Measurements from ENCODE around the gene CCT7. TPM values are rescaled to one million over a fixed set of nuclear protein-coding genes. Genes with fewer than 3 reads are reported as not detected.
"Not testable (repeated sequence)": the region's sequence is repeated elsewhere in the genome, so short reads cannot be mapped to it uniquely, and the experiment has no call there.

Gene CCT7
- total and polyA plus RNA-seq, 11 donors, result 156 to 328 (median 200) TPM

DNA sequence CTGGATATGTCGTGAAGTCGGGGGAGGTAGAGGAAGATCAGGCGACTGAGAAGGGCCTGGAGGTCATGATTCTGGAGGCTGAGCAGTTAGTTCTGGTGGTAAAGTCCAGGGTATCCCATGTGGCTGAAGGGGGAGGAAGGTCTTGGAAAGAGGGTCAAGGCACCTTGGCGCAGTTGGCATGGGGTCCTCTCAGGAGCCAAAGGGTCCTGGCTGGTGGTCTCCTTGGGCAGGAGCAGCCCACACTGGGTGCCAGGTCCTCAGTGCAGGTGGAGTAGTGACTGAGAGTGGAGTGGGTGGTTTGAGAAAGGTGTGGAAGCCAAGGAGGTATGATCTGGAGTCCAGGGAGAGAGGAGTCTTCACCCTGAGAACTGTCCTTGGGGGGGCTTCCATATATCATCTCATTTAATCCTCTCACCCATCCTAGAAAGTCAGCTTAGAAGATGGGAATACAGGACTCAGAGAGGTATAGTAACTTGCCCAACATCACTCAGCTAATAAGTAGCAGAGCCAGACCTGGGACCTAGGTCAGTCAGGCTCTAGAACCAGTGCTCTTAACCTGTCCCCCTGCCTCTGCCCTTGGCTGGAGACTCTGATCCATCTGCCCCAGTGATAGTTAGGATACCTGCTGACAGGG, 25.7 kb downstream of the CCT7 start:
- no peak overlapping the region for H3K4me3 ChIP-seq
- H3K27me3 ChIP-seq, result peaks cover 0 to 2% (median 0%) of the 10 kb centered on the region in 9 donors
- H3K9me3 ChIP-seq, result no peaks in the 10 kb centered on the region
- intact Hi-C loops (cut with DNase I), result no loop called here
- no peaks in the 10 kb centered on the region for H3K4me1 ChIP-seq
- peaks cover 0 to 7% (median 2%) of the 10 kb centered on the region in 9 donors for H3K36me3 ChIP-seq
- no peak overlapping the region for H3K27ac ChIP-seq
- DNase-seq (no peak), ATAC-seq (no peak)
- WGBS, 4 donors, result 69 to 93% (median 80%) methylated on average over 4 of the region's 4 CpGs
- TF ChIP-seq, protein P1, sequence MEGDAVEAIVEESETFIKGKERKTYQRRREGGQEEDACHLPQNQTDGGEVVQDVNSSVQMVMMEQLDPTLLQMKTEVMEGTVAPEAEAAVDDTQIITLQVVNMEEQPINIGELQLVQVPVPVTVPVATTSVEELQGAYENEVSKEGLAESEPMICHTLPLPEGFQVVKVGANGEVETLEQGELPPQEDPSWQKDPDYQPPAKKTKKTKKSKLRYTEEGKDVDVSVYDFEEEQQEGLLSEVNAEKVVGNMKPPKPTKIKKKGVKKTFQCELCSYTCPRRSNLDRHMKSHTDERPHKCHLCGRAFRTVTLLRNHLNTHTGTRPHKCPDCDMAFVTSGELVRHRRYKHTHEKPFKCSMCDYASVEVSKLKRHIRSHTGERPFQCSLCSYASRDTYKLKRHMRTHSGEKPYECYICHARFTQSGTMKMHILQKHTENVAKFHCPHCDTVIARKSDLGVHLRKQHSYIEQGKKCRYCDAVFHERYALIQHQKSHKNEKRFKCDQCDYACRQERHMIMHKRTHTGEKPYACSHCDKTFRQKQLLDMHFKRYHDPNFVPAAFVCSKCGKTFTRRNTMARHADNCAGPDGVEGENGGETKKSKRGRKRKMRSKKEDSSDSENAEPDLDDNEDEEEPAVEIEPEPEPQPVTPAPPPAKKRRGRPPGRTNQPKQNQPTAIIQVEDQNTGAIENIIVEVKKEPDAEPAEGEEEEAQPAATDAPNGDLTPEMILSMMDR (IDR thresholded peaks at IDR 0.05), result no peak
- no peak for TF ChIP-seq POLR2A (IDR thresholded peaks at IDR 0.05)

DNA sequence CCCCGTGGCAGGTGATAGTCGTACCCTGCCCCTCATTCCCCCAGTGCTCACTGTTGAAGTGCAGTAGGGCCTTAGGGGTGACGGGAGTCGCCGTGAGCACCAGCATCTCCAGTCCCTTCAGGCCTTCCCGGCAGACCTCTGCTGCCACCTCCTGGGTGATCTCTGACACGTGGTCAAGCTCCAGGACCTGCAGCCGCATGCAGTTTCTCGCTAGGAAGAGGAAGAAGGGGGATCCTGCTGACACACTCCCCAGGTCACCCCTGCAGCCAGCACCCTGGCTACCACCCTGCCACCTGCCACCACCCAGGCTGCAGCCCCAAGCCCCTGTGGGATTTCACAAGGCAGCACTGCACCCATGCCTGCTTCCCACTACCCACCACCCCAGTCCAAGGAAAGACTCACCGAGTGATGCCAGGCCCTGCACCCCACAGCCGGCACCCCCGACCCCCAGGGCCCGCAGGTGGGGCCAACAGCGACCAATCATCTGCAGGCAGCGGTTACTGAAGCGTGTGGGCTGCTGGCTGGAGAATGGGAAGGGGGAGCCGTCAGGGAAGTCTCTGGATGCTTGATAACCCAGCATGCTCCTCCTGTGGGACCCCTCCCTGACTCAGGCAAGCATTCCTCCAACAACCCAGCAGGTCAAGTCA, 26.4 kb downstream of the CCT7 start:
- H3K27ac ChIP-seq, result no peak overlapping the region
- H3K4me1 ChIP-seq, result no peaks in the 10 kb centered on the region
- 10 to 26% (median 16%) methylated on average over 16 to 17 of the region's 17 CpGs for WGBS, 4 donors
- no peak overlapping the region for H3K4me3 ChIP-seq
- TF ChIP-seq POLR2A (IDR thresholded peaks at IDR 0.05), result no peak
- TF ChIP-seq, protein P1 (IDR thresholded peaks at IDR 0.05), result peak; percentile 19 to 58 (median 43)
- H3K27me3 ChIP-seq, result peaks cover 0 to 9% (median 0%) of the 10 kb centered on the region in 9 donors
- intact Hi-C loops (cut with DNase I), result no loop called here
- peaks cover 0 to under 1% (median 0%) of the 10 kb centered on the region in 9 donors for H3K36me3 ChIP-seq
- ATAC-seq, result peak in 3 of 4 donors; percentile 52 to 77 (median 73)
- no peaks in the 10 kb centered on the region for H3K9me3 ChIP-seq
- DNase-seq, result peak in 2 of 5 donors; percentile 62 to 65

DNA sequence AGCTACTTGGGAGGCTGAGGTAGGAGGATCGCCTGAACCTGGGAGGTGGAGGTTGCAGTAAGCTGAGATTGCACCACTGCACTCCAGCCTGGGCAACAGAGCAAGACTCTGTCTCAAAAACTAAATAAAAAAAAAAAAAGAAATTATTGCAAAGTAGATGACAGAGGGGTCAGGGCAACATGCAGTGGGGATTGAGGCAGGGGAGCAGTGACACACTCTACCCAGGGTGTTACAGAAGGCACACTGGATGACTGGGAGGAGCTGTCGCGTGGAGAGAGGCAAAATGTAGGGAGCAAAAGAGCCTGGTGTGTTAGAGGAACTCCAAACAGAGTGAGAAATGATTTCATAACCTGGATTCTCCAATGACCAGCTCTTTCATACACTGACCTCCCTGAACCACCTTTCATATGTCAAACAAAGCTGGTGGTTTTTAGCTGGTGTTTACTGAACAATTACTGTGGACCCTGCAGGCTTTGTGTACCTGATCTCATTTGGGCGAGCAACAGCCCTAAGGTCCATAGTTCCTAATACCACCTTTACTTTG, 28.1 kb downstream of the CCT7 start:
- Histone ChIP-seq H3K27ac (no peak overlapping the region), H3K27me3 (peaks cover 0 to 21% (median 13%) of the 10 kb centered on the region in 9 donors), H3K9me3 (no peaks in the 10 kb centered on the region), H3K4me1 (no peaks in the 10 kb centered on the region), H3K36me3 (no peaks in the 10 kb centered on the region), H3K4me3 (no peak overlapping the region)
- WGBS, 4 donors, result 88 to 92% (median 91%) methylated on average over 4 of the region's 4 CpGs
- TF ChIP-seq POLR2A (IDR thresholded peaks at IDR 0.05), result no peak
- TF ChIP-seq, protein P1 (IDR thresholded peaks at IDR 0.05), result no peak
- no peak for ATAC-seq
- no peak for DNase-seq
- intact Hi-C loops (cut with DNase I), result no loop called here

DNA sequence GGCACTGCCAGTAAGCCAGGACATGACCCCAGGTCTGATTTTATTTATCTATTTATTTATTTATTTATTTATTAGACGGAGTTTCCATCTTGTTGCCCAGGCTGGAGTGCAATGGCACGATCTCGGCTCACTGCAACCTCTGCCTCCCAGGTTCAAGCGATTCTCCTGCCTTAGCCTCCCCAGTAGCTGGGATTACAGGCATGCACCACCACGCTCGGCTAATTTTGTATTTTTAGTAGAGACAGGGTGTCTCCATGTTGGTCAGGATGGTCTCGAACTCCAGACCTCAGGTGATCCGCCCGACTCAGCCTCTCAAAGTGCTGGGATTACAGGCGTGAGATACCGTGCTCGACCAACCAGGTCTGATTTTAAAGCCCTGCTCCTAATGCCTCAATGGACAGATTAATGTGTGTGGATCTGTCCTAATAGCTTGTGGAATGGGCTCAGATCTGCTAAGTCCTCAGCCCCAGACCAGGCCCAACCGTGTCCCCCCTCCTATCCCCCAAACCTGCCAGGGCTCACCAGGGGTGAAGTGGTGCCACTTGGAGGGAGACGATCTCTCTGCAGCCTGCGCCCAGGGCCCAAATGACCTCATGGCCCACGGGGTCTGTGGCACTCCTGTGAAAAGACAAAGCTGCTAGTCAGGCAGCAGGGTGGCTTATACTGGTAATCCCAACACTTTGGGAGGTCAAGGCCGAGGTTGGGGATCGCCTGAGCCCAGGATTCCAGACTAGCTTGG, 28.8 kb downstream of the CCT7 start:
- H3K4me3 ChIP-seq; H3K36me3 ChIP-seq; H3K27ac ChIP-seq; H3K9me3 ChIP-seq; ATAC-seq; H3K4me1 ChIP-seq; DNase-seq; intact Hi-C loops (cut with DNase I): not testable (repeated sequence)
- WGBS, 4 donors, result 85 to 94% (median 92%) methylated on average over 15 to 18 of the region's 18 CpGs
- H3K27me3 ChIP-seq, result peaks cover 0 to 28% (median 18%) of the 10 kb centered on the region in 9 donors
